AG04449 (cell line): Measurements from ENCODE around the gene GLIPR1.
A peak's percentile ranks its signal among the peaks of the same experiment; 100 is the strongest.

Experiments
- CTCF ChIA-PET: fragments of 350-600 bp; formaldehyde crosslinking; extraction: SDS; loops from one replicate; lab custom pipeline; 2021; ENCODE audit warnings: antibody characterized with exemption; lab: Yijun Ruan, JAX
- POLR2A ChIA-PET: fragments of 400-600, 350-600 bp; formaldehyde crosslinking; extraction: SDS; loops from one replicate; lab custom pipeline; 2020; ENCODE audit warnings: antibody characterized with exemption, inconsistent platforms; lab: Yijun Ruan, JAX
- DNase-seq: peaks from one replicate; pipeline ENCODE4 v3.0.0-alpha.2; 2010; ENCODE audit warnings: low read depth, low spot score
- H3K4me3 ChIP-seq: 2 replicates; pipeline ENCODE4 v1.5.1; 2011; ENCODE audit warnings: low read depth, mild to moderate bottlenecking, control low read depth, low read length
- TF ChIP-seq, protein P1 (sequence below): IDR thresholded peaks from one replicate; pipeline ENCODE4 v1.5.1; 2011; ENCODE audit warnings: mild to moderate bottlenecking, moderate library complexity, low read length, control low read depth, inconsistent platforms; ENCODE audit not compliant: insufficient read depth; ENCODE audit errors: missing control alignments

The GLIPR1 gene

DNA sequence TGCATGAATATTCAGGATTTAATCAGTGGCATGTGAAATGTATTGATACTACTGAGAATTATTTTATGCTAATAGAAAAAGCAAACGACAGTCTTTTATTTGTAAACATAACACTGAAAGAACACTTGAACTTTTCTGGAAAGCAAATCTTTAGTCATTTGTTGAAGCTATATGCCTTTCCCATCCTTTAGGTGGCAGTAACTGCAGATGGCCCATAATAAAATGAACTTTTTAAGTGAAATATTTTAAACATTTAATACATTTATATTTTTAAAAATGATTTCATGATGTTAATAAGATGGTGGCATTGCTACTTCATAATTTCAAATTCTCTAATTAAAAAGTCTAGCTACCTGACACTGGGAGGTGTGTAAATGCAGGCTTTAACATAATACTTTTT lies 44.7 kb downstream of the GLIPR1 start:
- CTCF ChIA-PET: interaction anchor here (0.7 to 4.9 kb wide), 18 partner anchors 10 to 1062 kb away, joined by 3 to 130 read pairs (median 4); partner anchors contain the start of genes BBS10 and PHLDA1
- no peak overlapping the region for H3K4me3 ChIP-seq
- POLR2A ChIA-PET: interaction anchor here (0.9 kb wide), 1 partner anchor 506 kb away, joined by 4 read pairs; no protein-coding TSS in a partner anchor
- TF ChIP-seq, protein P1, sequence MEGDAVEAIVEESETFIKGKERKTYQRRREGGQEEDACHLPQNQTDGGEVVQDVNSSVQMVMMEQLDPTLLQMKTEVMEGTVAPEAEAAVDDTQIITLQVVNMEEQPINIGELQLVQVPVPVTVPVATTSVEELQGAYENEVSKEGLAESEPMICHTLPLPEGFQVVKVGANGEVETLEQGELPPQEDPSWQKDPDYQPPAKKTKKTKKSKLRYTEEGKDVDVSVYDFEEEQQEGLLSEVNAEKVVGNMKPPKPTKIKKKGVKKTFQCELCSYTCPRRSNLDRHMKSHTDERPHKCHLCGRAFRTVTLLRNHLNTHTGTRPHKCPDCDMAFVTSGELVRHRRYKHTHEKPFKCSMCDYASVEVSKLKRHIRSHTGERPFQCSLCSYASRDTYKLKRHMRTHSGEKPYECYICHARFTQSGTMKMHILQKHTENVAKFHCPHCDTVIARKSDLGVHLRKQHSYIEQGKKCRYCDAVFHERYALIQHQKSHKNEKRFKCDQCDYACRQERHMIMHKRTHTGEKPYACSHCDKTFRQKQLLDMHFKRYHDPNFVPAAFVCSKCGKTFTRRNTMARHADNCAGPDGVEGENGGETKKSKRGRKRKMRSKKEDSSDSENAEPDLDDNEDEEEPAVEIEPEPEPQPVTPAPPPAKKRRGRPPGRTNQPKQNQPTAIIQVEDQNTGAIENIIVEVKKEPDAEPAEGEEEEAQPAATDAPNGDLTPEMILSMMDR: peak; percentile 15
- DNase-seq: no peak

DNA sequence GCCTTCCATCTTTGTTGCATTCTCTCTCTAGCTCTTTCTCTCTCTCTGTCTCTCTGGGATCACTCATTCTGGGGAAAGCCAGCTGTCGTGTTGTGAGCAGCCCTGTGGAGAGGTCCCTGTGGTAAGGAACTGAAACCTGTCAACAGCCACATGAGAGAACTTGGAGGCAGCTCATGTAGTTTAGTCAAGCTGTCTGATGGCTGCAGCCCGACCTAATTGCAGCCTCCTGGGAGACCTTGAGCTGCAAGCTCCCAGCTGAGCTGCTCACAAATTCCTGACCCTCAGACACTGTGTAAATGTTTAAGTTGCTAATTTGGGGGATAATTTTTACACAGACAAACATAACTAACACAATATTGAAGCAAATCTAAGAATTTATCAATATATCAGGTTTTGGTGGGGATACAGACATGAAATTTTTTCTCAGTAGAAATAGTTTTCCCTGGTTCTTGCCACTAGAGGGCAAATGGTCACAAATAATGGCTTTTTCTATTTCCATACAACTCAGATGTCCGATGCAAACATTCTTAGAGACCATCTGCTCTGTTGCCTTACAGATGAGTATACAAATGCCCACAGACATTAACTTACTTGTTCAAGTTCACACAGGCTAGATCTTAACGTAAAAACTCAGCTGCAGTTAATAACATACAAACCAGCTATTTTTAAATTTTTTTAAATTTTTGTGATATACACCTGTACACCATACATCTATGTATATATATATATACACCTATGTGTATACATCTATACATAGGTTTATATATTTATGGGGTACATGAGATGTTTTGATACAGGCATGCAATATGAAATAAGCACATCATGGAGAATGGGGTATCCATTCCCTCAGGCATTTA lies 46.3 kb downstream of the GLIPR1 start:
- no peak overlapping the region for H3K4me3 ChIP-seq
- CTCF ChIA-PET: interaction anchor here (0.6 to 4.9 kb wide), 63 partner anchors 9 to 1059 kb away, joined by 3 to 130 read pairs (median 4); partner anchors contain the start of genes BBS10 and PHLDA1
- TF ChIP-seq, protein P1: peak; percentile 48
- POLR2A ChIA-PET: interaction anchor here (1.1 to 1.2 kb wide), 2 partner anchors 240 to 505 kb away, joined by 3 to 6 read pairs; partner anchors contain the start of gene PHLDA1
- no peak for DNase-seq

GRCh38 chr12:75528272-75528671 lies 47.7 kb downstream of the GLIPR1 start:
- ChIA-PET POLR2A (interaction anchor here (1.2 to 1.3 kb wide), 2 partner anchors 496 to 503 kb away, joined by 3 to 5 read pairs; partner anchors contain the start of gene PHLDA1), CTCF (interaction anchor here (0.7 to 4.9 kb wide), 30 partner anchors 10 to 1058 kb away, joined by 3 to 130 read pairs (median 5); partner anchors contain the start of genes BBS10 and PHLDA1)
- no peak for DNase-seq
- no peak overlapping the region for H3K4me3 ChIP-seq
- TF ChIP-seq, protein P1: no peak

GRCh38 chr12:75528692-75529091 lies 48.1 kb downstream of the GLIPR1 start:
- CTCF ChIA-PET: interaction anchor here (0.7 to 4.9 kb wide), 17 partner anchors 14 to 1057 kb away, joined by 3 to 130 read pairs (median 4); partner anchors contain the start of gene PHLDA1
- TF ChIP-seq, protein P1: no peak
- POLR2A ChIA-PET: interaction anchor here (1.2 to 1.3 kb wide), 2 partner anchors 495 to 503 kb away, joined by 3 to 5 read pairs; partner anchors contain the start of gene PHLDA1
- no peak overlapping the region for H3K4me3 ChIP-seq
- no peak for DNase-seq

GRCh38 chr12:75529316-75529715 lies 48.8 kb downstream of the GLIPR1 start:
- no peak for DNase-seq
- ChIA-PET CTCF (interaction anchor here (1.2 to 4.9 kb wide), 5 partner anchors 14 to 509 kb away, joined by 3 to 130 read pairs (median 19); partner anchors contain the start of gene PHLDA1), POLR2A (no interaction called here)
- no peak overlapping the region for H3K4me3 ChIP-seq
- TF ChIP-seq, protein P1: no peak
